SKM-1 (cell line): Measurements from ENCODE around the gene WNT5B.

Source experiments
- DNase-seq: peaks from one replicate; lab custom pipeline; 2025; ENCODE audit not compliant: unreplicated experiment; lab: John Stamatoyannopoulos, UW

WNT5B gene

GRCh38 chr12:1628666-1629337 lies at the start of gene WNT5B:
Gene WNT5B, plus strand, starts transcription at chr12:1629231. Its CDS starts 2,124 bp downstream, at chr12:1631355.
- DNase-seq: no peak

- no peak for DNase-seq
Measured at GRCh38 chr12:1579651-1580435, 49.2 kb upstream of the WNT5B start.

- DNase-seq: no peak
Measured at GRCh38 chr12:1580526-1580925, 48.5 kb upstream of the WNT5B start.

GRCh38 chr12:1581973-1582708 lies 46.9 kb upstream of the WNT5B start:
- no peak for DNase-seq

- no peak for DNase-seq
Measured at GRCh38 chr12:1582709-1583050, 46.4 kb upstream of the WNT5B start.

GRCh38 chr12:1583421-1584078 lies 45.5 kb upstream of the WNT5B start:
- peak; percentile 18 for DNase-seq

GRCh38 chr12:1584326-1584725 lies 44.7 kb upstream of the WNT5B start:
- no peak for DNase-seq

- no peak for DNase-seq
Measured at GRCh38 chr12:1587927-1588574, 41.0 kb upstream of the WNT5B start.

- no peak for DNase-seq
Measured at GRCh38 chr12:1588575-1588947, 40.5 kb upstream of the WNT5B start.

GRCh38 chr12:1590221-1590979 lies 38.6 kb upstream of the WNT5B start:
- DNase-seq: no peak

- no peak for DNase-seq
Measured at GRCh38 chr12:1591034-1591433, 38.0 kb upstream of the WNT5B start.

- no peak for DNase-seq
Measured at GRCh38 chr12:1591543-1591942, 37.5 kb upstream of the WNT5B start.

GRCh38 chr12:1592444-1593173 lies 36.4 kb upstream of the WNT5B start:
- DNase-seq: no peak

GRCh38 chr12:1593174-1594005 lies 35.6 kb upstream of the WNT5B start:
- DNase-seq: no peak

- no peak for DNase-seq
Measured at GRCh38 chr12:1594006-1594260, 35.1 kb upstream of the WNT5B start.

- no peak for DNase-seq
Measured at GRCh38 chr12:1594261-1595025, 34.6 kb upstream of the WNT5B start, which contains the start of gene FBXL14. Gene FBXL14, minus strand, starts transcription at chr12:1594581. Its CDS starts 515 bp downstream, at chr12:1594066.

- DNase-seq: no peak
Measured at GRCh38 chr12:1595026-1595561, 33.9 kb upstream of the WNT5B start.
